Fibroblast of pulmonary artery (primary cell): Measurements from ENCODE around the gene CREB3L1.

Source experiments
- DNase-seq: peaks from one replicate; pipeline ENCODE4 v3.0.0-alpha.2; 2010; ENCODE audit warnings: low read depth
- H3K4me3 ChIP-seq: replicated peaks from 2 replicates; pipeline ENCODE4 v1.5.1; 2011; ENCODE audit warnings: low read depth, mild to moderate bottlenecking, control low read depth, low read length, moderate library complexity
- TF ChIP-seq, protein P1 (sequence below): IDR thresholded peaks from 2 replicates; pipeline ENCODE4 v1.5.1; 2011; ENCODE audit warnings: mild to moderate bottlenecking, control low read depth, low read length, inconsistent platforms; ENCODE audit errors: missing control alignments

CREB3L1 gene

DNA sequence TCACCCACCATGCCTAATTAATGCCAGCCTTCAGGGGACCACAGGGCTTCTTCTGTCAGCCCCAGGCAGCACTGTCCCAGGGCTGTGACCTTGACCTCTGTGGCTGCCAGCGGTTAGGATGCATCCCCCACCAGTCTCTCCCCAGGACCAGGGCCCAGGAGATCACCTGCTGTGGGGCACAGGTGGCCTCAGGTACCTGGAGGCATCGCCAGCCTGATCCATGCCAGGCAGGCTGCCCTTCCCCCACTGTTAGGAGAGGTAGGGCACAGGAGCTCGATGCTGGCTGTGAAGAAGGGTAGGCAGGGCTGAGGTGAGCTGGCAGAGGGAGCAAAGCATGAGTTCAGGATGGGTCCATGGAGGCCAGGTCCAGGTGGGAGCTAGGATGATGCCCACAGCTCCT is 87.3 kb downstream of the CREB3L1 start:
- TF ChIP-seq, protein P1, sequence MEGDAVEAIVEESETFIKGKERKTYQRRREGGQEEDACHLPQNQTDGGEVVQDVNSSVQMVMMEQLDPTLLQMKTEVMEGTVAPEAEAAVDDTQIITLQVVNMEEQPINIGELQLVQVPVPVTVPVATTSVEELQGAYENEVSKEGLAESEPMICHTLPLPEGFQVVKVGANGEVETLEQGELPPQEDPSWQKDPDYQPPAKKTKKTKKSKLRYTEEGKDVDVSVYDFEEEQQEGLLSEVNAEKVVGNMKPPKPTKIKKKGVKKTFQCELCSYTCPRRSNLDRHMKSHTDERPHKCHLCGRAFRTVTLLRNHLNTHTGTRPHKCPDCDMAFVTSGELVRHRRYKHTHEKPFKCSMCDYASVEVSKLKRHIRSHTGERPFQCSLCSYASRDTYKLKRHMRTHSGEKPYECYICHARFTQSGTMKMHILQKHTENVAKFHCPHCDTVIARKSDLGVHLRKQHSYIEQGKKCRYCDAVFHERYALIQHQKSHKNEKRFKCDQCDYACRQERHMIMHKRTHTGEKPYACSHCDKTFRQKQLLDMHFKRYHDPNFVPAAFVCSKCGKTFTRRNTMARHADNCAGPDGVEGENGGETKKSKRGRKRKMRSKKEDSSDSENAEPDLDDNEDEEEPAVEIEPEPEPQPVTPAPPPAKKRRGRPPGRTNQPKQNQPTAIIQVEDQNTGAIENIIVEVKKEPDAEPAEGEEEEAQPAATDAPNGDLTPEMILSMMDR: no peak
- H3K4me3 ChIP-seq: no peak overlapping the region
- no peak for DNase-seq

DNA sequence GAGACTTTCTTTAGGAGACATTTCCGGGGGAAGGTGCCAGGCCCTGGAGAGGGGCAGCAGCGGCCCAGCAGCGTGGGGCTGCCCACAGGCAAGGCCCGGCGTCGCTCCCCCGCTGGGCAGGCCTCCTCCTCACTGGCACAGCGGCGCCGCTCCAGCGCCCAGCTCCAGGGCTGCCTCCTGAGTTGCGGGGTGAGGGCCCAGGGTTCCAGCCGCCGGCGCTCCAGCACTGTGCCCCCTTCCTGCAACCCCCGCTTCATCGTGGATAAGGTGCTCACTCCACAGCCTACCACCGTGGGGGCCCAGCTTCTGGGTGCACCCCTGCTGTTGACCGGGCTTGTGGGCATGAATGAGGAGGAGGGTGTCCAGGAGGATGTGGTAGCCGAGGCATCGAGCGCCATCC is 88.8 kb downstream of the CREB3L1 start:
- no peak for DNase-seq
- no peak overlapping the region for H3K4me3 ChIP-seq
- TF ChIP-seq, protein P1: no peak

DNA sequence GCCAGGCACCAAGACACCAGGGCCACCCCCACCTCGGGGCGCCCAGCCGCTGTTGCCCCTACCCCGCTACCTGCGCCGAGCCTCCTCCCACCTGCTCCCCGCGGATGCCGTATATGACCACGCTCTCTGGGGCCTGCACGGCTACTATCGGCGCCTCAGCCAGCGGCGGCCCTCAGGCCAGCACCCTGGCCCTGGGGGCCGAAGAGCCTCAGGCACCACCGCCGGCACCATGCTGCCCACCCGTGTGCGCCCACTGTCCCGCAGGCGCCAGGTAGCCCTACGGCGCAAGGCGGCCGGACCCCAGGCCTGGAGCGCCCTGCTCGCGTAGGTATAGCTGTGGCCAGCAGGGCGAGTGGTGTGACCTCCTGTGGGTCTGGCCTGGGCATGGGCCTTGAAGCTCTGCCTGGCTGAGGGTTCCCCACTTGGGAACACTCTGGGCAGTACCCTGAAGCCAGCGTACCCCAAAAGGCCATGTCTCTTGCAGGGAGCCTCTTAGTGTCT is 89.2 kb downstream of the CREB3L1 start:
- DNase-seq: no peak
- TF ChIP-seq, protein P1: no peak
- H3K4me3 ChIP-seq: no peak overlapping the region

DNA sequence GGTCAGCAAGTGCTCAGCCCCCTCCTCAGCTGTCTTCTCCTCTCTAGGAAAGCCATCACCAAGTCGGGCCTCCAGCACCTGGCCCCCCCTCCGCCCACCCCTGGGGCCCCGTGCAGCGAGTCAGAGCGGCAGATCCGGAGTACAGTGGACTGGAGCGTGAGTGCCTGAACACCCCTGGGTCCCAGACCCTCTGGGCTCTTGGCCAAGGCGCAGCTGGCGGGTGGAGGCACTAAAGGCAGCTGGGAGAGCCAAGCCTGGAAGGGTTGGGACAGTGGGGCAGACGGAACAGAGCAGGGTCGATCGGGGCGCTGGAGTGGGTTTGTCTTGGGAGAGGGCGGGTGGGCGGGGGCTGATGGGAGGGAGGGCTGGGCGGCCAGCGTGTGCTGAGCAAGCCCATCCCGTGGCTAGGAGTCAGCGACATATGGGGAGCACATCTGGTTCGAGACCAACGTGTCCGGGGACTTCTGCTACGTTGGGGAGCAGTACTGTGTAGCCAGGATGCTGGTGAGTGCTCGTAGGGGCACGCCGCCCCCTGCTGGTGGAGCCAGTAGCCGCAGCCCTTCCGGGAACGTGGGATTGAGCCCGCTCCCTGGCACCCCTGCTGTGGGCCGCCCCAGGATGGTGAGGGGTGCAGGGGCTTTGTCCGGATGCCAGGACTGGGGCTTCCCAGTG is 89.9 kb downstream of the CREB3L1 start:
- TF ChIP-seq, protein P1: peak; percentile 72
- peak; percentile 57 for DNase-seq
- no peak overlapping the region for H3K4me3 ChIP-seq

DNA sequence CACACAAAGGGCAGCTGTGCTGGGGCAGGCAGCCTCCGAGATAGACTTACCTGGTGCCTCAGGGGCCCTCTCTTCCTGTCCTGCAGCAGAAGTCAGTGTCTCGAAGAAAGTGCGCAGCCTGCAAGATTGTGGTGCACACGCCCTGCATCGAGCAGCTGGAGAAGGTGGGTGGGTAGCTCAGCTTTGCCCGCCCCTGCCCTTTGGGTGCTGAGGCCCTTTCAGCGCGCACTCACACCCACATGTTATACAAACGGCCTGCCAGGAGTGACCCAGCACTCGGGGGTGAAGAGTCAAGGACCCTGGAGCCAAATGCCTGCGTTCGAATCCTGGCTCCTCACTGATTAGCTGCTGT is 90.4 kb downstream of the CREB3L1 start:
- no peak for DNase-seq

DNA sequence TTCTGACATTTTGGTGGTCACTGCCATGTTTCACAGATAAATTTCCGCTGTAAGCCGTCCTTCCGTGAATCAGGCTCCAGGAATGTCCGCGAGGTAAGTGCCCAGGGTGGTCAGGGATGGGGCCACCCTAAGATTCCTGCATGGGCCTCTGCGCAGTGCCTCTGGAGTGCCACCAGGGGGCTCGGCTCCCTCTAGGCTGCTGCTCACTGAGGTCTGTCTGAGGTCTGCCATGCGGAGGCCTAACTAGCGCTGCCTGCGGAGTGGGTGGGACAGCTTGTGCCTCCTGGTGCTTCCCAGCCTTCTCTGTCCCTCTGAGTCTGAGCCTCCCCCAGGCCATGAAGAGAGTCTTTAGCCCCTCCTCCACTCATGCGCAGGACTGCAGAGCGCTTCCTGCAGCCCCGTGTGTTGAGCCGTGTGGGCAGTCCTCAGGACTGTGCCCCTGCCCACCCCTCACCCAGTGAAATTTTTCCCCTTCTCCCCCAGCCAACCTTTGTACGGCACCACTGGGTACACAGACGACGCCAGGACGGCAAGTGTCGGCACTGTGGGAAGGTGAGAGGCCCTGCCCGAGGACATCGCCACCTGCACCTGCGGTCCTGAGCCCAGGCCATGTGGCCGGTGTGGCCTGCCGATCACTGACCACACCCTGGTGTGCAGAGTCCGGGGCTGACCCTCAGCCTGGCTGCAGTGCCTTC is 92.1 kb downstream of the CREB3L1 start:
- TF ChIP-seq, protein P1: peak; percentile 95
- DNase-seq: peak; percentile 80
- H3K4me3 ChIP-seq: no peak overlapping the region

More for the DNA sequence above, 90.4 kb downstream of the CREB3L1 start:
- no peak overlapping the region for H3K4me3 ChIP-seq
- TF ChIP-seq, protein P1: no peak
